ENCODE data around the gene TBC1D8. TPM values are rescaled to one million over a fixed set of nuclear protein-coding genes. Genes with fewer than 3 reads are reported as not detected.

TBC1D8 gene
- total RNA-seq, 1 experiment from 2014 or later: 139 TPM

DNA sequence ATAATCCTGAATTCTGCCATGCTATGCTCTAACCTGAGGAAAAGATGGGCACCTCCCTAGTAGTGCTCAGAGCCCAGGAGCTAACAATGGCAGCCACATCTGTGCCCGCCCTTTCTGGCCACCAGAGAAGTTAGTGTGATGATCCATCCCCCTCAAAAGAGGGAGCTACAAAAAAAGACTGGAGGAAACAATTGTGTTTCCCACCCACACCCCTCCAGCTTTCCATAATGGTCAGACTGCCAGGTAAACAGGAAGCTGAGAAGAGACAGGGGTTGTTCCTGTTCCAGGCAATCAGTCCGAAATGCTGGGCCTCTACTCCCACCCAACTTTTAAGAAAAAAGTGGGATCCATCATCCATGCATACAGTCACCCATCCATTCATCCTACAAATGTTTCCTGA lies 3.2 kb downstream of the TBC1D8 start:
- ATAC-seq (no peak), DNase-seq (ENCODE audit: low read depth, low spot score) (no peak)
- no peaks in the 10 kb centered on the region for H3K9me3 ChIP-seq (ENCODE audit: control insufficient read depth, insufficient read depth, low read depth, low read length)
- ChIA-PET POLR2A (interaction anchor here (0.5 kb wide), 1 partner anchor 327 kb away, joined by 5 read pairs; no protein-coding TSS in a partner anchor), CTCF (interaction anchor here (0.5 to 0.8 kb wide), 2 partner anchors 48 to 92 kb away, joined by 3 to 4 read pairs; no protein-coding TSS in a partner anchor)
- TF ChIP-seq, protein P1, sequence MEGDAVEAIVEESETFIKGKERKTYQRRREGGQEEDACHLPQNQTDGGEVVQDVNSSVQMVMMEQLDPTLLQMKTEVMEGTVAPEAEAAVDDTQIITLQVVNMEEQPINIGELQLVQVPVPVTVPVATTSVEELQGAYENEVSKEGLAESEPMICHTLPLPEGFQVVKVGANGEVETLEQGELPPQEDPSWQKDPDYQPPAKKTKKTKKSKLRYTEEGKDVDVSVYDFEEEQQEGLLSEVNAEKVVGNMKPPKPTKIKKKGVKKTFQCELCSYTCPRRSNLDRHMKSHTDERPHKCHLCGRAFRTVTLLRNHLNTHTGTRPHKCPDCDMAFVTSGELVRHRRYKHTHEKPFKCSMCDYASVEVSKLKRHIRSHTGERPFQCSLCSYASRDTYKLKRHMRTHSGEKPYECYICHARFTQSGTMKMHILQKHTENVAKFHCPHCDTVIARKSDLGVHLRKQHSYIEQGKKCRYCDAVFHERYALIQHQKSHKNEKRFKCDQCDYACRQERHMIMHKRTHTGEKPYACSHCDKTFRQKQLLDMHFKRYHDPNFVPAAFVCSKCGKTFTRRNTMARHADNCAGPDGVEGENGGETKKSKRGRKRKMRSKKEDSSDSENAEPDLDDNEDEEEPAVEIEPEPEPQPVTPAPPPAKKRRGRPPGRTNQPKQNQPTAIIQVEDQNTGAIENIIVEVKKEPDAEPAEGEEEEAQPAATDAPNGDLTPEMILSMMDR (IDR thresholded peaks at IDR 0.05): no peak
- TF ChIP-seq, protein P2, sequence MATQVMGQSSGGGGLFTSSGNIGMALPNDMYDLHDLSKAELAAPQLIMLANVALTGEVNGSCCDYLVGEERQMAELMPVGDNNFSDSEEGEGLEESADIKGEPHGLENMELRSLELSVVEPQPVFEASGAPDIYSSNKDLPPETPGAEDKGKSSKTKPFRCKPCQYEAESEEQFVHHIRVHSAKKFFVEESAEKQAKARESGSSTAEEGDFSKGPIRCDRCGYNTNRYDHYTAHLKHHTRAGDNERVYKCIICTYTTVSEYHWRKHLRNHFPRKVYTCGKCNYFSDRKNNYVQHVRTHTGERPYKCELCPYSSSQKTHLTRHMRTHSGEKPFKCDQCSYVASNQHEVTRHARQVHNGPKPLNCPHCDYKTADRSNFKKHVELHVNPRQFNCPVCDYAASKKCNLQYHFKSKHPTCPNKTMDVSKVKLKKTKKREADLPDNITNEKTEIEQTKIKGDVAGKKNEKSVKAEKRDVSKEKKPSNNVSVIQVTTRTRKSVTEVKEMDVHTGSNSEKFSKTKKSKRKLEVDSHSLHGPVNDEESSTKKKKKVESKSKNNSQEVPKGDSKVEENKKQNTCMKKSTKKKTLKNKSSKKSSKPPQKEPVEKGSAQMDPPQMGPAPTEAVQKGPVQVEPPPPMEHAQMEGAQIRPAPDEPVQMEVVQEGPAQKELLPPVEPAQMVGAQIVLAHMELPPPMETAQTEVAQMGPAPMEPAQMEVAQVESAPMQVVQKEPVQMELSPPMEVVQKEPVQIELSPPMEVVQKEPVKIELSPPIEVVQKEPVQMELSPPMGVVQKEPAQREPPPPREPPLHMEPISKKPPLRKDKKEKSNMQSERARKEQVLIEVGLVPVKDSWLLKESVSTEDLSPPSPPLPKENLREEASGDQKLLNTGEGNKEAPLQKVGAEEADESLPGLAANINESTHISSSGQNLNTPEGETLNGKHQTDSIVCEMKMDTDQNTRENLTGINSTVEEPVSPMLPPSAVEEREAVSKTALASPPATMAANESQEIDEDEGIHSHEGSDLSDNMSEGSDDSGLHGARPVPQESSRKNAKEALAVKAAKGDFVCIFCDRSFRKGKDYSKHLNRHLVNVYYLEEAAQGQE (IDR thresholded peaks at IDR 0.05; ENCODE audit: insufficient read depth in 1 of 2, low read depth in 2 of 2, low read length in 1 of 2): no peak
- TF ChIP-seq TCF7L2 (IDR thresholded peaks at IDR 0.05; ENCODE audit: low read depth, low read length) (no peak), POLR2AphosphoS5 (IDR thresholded peaks at IDR 0.05; ENCODE audit: low read depth, low read length) (no peak), SIN3A (IDR thresholded peaks at IDR 0.05; ENCODE audit: borderline replicate concordance, insufficient read depth, low read depth, low read length) (no peak)
- intact Hi-C loops (cut with micrococcal nuclease; ENCODE audit: unreplicated experiment): loop anchor here (5.0 kb wide), 1 partner anchor 36 kb away; no protein-coding TSS in a partner anchor
- in situ Hi-C loops (cut with HindIII; ENCODE audit: low pct_unique_long_range_greater_than_20kb, low sequenced_read_pairs): no loop called here
- no peaks in the 10 kb centered on the region for H3K27me3 ChIP-seq (ENCODE audit: control insufficient read depth, insufficient read depth, low read length)
- H3K4me3 ChIP-seq (ENCODE audit: low read depth in 2 of 2, low read length in 2 of 2): peak overlapping the region; percentile 93 to 98
- peaks cover 12% of the 10 kb centered on the region for H3K36me3 ChIP-seq (ENCODE audit: control insufficient read depth, insufficient read depth, low read length)
- BruUV-seq (replicated peaks): no TSS peak
- peaks cover 60% of the 10 kb centered on the region for H3K4me1 ChIP-seq (ENCODE audit: control insufficient read depth, insufficient read depth, low read length)
- H3K27ac ChIP-seq (ENCODE audit: low read length): peak overlapping the region; percentile 100

DNA sequence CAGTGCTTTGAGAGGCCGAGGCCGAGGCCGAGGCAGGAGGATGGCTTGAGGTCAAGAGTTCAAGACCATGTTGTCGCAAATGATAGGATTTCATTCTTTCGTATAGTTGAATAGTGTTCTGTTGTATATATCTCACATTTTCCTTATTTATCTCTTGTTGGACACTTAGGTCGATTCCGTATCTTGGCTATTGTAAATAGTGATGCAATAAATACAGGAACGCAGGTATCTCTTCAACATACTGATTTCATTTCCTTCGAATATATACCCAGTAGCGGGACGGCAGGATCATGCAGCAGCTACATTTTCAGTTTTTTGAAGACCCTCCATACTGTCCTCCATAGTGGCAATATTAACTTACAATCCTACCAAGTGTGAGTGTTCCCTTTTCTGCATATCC lies 4.1 kb downstream of the TBC1D8 start:
- no peak for ATAC-seq
- DNase-seq (ENCODE audit: low read depth, low spot score): no peak
- intact Hi-C loops (cut with micrococcal nuclease; ENCODE audit: unreplicated experiment) (loop anchor here (5.0 kb wide), 1 partner anchor 35 kb away; no protein-coding TSS in a partner anchor), in situ Hi-C loops (cut with HindIII; ENCODE audit: low pct_unique_long_range_greater_than_20kb, low sequenced_read_pairs) (no loop called here)
- H3K4me3 ChIP-seq (ENCODE audit: low read depth in 2 of 2, low read length in 2 of 2): peak overlapping the region; percentile 93 to 98
- BruUV-seq (replicated peaks): no TSS peak
- CTCF ChIA-PET: no interaction called here
- no peaks in the 10 kb centered on the region for H3K9me3 ChIP-seq (ENCODE audit: control insufficient read depth, insufficient read depth, low read depth, low read length)
- H3K4me1 ChIP-seq (ENCODE audit: control insufficient read depth, insufficient read depth, low read length): peaks cover 53% of the 10 kb centered on the region
- POLR2A ChIA-PET: no interaction called here
- TF ChIP-seq, protein P2 (IDR thresholded peaks at IDR 0.05; ENCODE audit: insufficient read depth in 1 of 2, low read depth in 2 of 2, low read length in 1 of 2): no peak
- TF ChIP-seq, protein P1 (IDR thresholded peaks at IDR 0.05): no peak
- TF ChIP-seq SIN3A (IDR thresholded peaks at IDR 0.05; ENCODE audit: borderline replicate concordance, insufficient read depth, low read depth, low read length): no peak
- TF ChIP-seq POLR2AphosphoS5 (IDR thresholded peaks at IDR 0.05; ENCODE audit: low read depth, low read length): no peak
- TF ChIP-seq TCF7L2 (IDR thresholded peaks at IDR 0.05; ENCODE audit: low read depth, low read length): no peak
- peaks cover 12% of the 10 kb centered on the region for H3K36me3 ChIP-seq (ENCODE audit: control insufficient read depth, insufficient read depth, low read length)
- no peaks in the 10 kb centered on the region for H3K27me3 ChIP-seq (ENCODE audit: control insufficient read depth, insufficient read depth, low read length)
- peak overlapping the region; percentile 100 for H3K27ac ChIP-seq (ENCODE audit: low read length)

Data from Panc1 (cell line).